GM18519 (cell line): ENCODE results near the gene ZNF844.
"Not testable (repeated sequence)": the region's sequence is repeated elsewhere in the genome, so short reads cannot be mapped to it uniquely, and the experiment has no call there.

Source experiments
- ATAC-seq: cut with Tn5 transposase; IDR thresholded peaks from one replicate; pipeline ENCODE4 v1.9.1; 2021; ENCODE audit warnings: mild to moderate bottlenecking, moderate library complexity; ENCODE audit not compliant: unreplicated experiment, low FRiP score

ZNF844 gene

GRCh38 chr19:12064590-12065538 is at the start of gene ZNF844:
TSS of gene ZNF844 (plus strand) at chr19:12064731. CDS start at chr19:12064874, 143 bp downstream.
- no peak for ATAC-seq

GRCh38 chr19:12015015-12015752 is 49.3 kb upstream of the ZNF844 start:
- ATAC-seq = no peak

- no peak for ATAC-seq
These were observed 48.8 kb upstream of the ZNF844 start for GRCh38 chr19:12015753-12016116.

GRCh38 chr19:12034198-12034597 is 30.3 kb upstream of the ZNF844 start:
- ATAC-seq = no peak

GRCh38 chr19:12034620-12035019 is 29.9 kb upstream of the ZNF844 start:
- no peak for ATAC-seq

GRCh38 chr19:12035220-12036172 is 29.0 kb upstream of the ZNF844 start, which contains the start of gene ZNF433:
TSS of gene ZNF433 (minus strand) at chr19:12035679. CDS start at chr19:12035539, 140 bp downstream.
- no peak for ATAC-seq

DNA sequence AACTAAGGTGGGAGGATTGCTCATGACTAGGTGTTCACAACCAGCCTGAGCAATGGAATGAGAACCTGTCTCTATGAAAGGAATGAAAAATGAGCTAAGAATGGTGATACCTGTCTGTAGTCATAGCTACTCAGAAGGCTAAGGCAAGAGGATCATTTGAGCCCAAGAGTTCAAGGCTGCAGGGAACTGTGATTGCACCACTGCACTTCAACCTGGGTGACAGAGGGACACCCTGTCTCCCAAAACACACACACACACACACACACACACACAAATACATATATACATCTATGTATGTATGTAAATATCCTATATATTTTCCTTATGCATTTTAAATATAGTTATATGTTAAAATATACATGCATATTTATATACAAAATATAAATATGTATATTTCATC is 21.6 kb upstream of the ZNF844 start:
- no peak for ATAC-seq

DNA sequence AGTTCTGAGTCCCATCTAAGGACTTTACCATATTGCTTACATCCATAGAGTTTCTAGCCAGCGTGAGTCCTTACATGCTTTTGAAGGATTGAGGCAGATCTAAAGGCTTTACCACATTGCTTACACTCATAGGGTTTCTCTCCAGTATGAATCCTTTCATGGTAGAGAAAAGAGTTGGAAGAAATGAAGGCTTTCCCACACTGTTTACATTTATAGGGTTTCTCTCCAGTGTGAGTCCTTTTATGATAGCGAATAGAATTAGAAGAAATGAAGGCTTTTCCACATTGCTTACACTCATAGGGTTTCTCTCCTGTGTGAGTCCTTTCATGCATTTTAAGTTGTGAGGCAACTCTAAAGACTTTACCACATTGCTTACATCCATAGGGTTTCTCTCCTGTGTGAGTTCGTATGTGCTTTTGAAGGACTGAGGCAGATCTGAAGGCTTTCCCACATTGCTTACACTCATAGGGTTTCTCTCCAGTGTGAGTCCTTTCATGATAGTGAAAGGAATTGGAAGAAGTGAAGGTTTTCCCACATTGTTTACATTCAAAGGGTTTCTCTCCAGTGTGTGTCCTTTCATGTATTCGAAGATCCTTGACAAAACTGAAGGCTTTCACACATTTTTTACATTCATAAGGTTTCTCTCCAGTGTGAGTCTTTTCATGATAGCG is 20.6 kb upstream of the ZNF844 start:
- no peak for ATAC-seq

- no peak for ATAC-seq
These were observed 16.7 kb upstream of the ZNF844 start for GRCh38 chr19:12047868-12048267.

- no peak for ATAC-seq
These were observed 12.4 kb upstream of the ZNF844 start for GRCh38 chr19:12052091-12052496.

- ATAC-seq = no peak
These were observed 11.9 kb upstream of the ZNF844 start, which contains the start of gene ZNF878 for GRCh38 chr19:12052497-12053169. TSS of gene ZNF878 (minus strand) at chr19:12052961. CDS start at chr19:12052801, 160 bp downstream.

- ATAC-seq = no peak
These were observed 8.7 kb upstream of the ZNF844 start for GRCh38 chr19:12055784-12056183.

GRCh38 chr19:12075538-12076139 is 11.1 kb downstream of the ZNF844 start:
- ATAC-seq = no peak

DNA sequence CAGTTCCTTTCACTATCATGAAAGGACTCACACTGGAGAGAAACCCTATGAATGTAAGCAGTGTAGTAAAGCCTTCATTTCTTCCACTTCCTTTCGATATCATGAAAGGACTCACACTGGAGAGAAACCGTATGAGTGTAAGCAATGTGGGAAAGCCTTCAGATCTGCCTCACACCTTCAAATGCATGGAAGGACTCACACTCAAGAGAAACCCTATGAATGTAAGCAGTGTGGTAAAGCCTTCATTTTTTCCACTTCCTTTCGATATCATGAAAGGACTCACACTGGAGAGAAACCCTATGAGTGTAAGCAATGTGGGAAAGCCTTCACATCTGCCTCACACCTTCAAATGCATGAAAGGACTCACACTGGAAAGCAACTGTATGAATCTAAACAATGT is 11.8 kb downstream of the ZNF844 start:
- not testable (repeated sequence) for ATAC-seq

GRCh38 chr19:12077375-12077774 is 12.8 kb downstream of the ZNF844 start:
- no peak for ATAC-seq

DNA sequence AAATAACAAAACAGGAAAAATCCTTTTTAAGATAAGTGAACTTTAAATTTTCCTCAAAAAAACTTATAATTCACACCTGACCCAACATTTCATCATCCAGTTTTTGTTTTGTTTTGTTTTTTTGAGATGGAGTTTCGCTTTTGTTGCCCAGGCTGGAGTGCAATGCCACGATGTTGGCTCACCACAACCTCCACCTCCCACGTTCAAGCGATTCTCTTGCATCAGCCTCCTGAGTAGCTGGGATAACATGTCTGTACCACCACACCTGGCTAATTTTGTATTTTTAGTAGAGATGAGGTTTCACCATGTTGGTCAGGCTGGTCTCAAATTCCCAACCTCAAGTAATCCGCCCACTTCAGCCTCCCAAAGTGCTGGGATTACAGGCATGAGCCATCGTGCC is 18.8 kb downstream of the ZNF844 start:
- ATAC-seq = not testable (repeated sequence)

- no peak for ATAC-seq
These were observed 20.7 kb downstream of the ZNF844 start for GRCh38 chr19:12085074-12085818.

DNA sequence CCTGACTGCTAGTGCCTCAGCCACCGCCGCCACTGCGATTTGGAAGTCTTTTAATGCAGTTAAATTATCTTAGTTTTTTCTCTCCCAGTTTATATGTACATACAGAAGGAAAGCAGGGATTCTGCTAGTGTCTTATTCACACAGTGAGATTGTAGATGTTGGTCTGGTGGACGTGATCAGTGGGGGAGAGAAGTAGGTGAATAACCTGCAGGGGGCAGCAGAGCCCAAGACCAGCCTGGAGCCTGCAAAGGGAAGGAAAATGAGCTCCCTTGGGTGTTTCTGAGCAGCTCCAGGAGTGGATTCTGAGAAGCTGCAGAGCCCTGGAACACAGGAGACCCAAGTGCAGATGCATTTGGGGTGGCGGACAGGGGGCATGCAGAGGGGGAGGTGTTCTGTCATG is 26.3 kb downstream of the ZNF844 start:
- ATAC-seq = no peak
